ENCODE data around the gene MALAT1.

MALAT1 gene

GRCh38 chr11:65524014-65524740, 25.3 kb downstream of the MALAT1 start:
- Histone ChIP-seq H3K4me1 (peaks cover 23% of the 10 kb centered on the region), H3K4me3 (ENCODE audit: low read depth, low read length) (peak overlapping the region; percentile 22), H3K9me3 (ENCODE audit: control insufficient read depth, low read length) (no peaks in the 10 kb centered on the region), H3K79me2 (peaks cover 3% of the 10 kb centered on the region), H3K9ac (no peak overlapping the region), H3K4me2 (ENCODE audit: low read length) (peak overlapping the region; percentile 47), H3K27me3 (ENCODE audit: control insufficient read depth, insufficient read depth, low read length) (no peaks in the 10 kb centered on the region), H3K36me3 (ENCODE audit: control insufficient read depth, insufficient read depth, low read length) (no peaks in the 10 kb centered on the region), H3K27ac (peak overlapping the region; percentile 96), H2AFZ (peak overlapping the region; percentile 41)
- no peak for TF ChIP-seq CTCF (IDR thresholded peaks at IDR 0.05)

- peaks cover 23% of the 10 kb centered on the region for H3K4me1 ChIP-seq
- TF ChIP-seq CTCF (IDR thresholded peaks at IDR 0.05), result no peak
Observed at GRCh38 chr11:65524741-65525545, 26.1 kb downstream of the MALAT1 start, which contains the start of gene SCYL1. SCYL1 (plus strand) TSS chr11:65525083; CDS start chr11:65525154, 71 bp downstream.

GRCh38 chr11:65525546-65526480, 27.0 kb downstream of the MALAT1 start:
- peaks cover 3% of the 10 kb centered on the region for H3K79me2 ChIP-seq
- H3K27ac ChIP-seq, result peak overlapping the region; percentile 72
- peak overlapping the region; percentile 84 for H3K9ac ChIP-seq
- H3K4me3 ChIP-seq (ENCODE audit: low read depth, low read length), result peak overlapping the region; percentile 79
- H3K4me2 ChIP-seq (ENCODE audit: low read length), result peak overlapping the region; percentile 77
- no peaks in the 10 kb centered on the region for H3K36me3 ChIP-seq (ENCODE audit: control insufficient read depth, insufficient read depth, low read length)
- no peak for TF ChIP-seq CTCF (IDR thresholded peaks at IDR 0.05)
- no peaks in the 10 kb centered on the region for H3K27me3 ChIP-seq (ENCODE audit: control insufficient read depth, insufficient read depth, low read length)
- H3K9me3 ChIP-seq (ENCODE audit: control insufficient read depth, low read length), result no peaks in the 10 kb centered on the region
- peaks cover 23% of the 10 kb centered on the region for H3K4me1 ChIP-seq
- peak overlapping the region; percentile 70 for H2AFZ ChIP-seq

More at GRCh38 chr11:65524741-65525545, 26.1 kb downstream of the MALAT1 start, which contains the start of gene SCYL1:
- Histone ChIP-seq H3K9me3 (ENCODE audit: control insufficient read depth, low read length) (no peaks in the 10 kb centered on the region), H3K4me3 (ENCODE audit: low read depth, low read length) (peak within 1 kb of the TSS; percentile 79), H3K79me2 (peaks cover 3% of the 10 kb centered on the region), H2AFZ (peak within 1 kb of the TSS; percentile 70), H3K27ac (peak within 1 kb of the TSS; percentile 96), H3K27me3 (ENCODE audit: control insufficient read depth, insufficient read depth, low read length) (no peaks in the 10 kb centered on the region), H3K36me3 (ENCODE audit: control insufficient read depth, insufficient read depth, low read length) (no peaks in the 10 kb centered on the region), H3K4me2 (ENCODE audit: low read length) (peak within 1 kb of the TSS; percentile 77), H3K9ac (peak within 1 kb of the TSS; percentile 84)

GRCh38 chr11:65526744-65527143, 27.9 kb downstream of the MALAT1 start:
- H3K36me3 ChIP-seq (ENCODE audit: control insufficient read depth, insufficient read depth, low read length), result no peaks in the 10 kb centered on the region
- H2AFZ ChIP-seq, result no peak overlapping the region
- H3K4me3 ChIP-seq (ENCODE audit: low read depth, low read length), result no peak overlapping the region
- peaks cover 3% of the 10 kb centered on the region for H3K79me2 ChIP-seq
- H3K4me1 ChIP-seq, result peaks cover 20% of the 10 kb centered on the region
- no peak overlapping the region for H3K4me2 ChIP-seq (ENCODE audit: low read length)
- no peak overlapping the region for H3K27ac ChIP-seq
- H3K27me3 ChIP-seq (ENCODE audit: control insufficient read depth, insufficient read depth, low read length), result no peaks in the 10 kb centered on the region
- no peak overlapping the region for H3K9ac ChIP-seq
- no peaks in the 10 kb centered on the region for H3K9me3 ChIP-seq (ENCODE audit: control insufficient read depth, low read length)
- TF ChIP-seq CTCF (IDR thresholded peaks at IDR 0.05), result no peak
